Stimulated activated CD8-positive, alpha-beta memory T cell treated with anti-CD3 and anti-CD28 coated beads, Interleukin-7, amount 100 ng/mL, for 24 hours (primary cell): ENCODE results near the gene SAMD13.
A peak's percentile ranks its signal among the peaks of the same experiment; 100 is the strongest.
"Not testable (repeated sequence)": the region's sequence is repeated elsewhere in the genome, so short reads cannot be mapped to it uniquely, and the experiment has no call there.

ENCODE experiments used
- DNase-seq: peaks from one replicate; pipeline ENCODE4 v3.0.0-alpha.2; 2020; ENCODE audit warnings: low read depth

SAMD13 gene

GRCh38 chr1:84286071-84286470 lies 15.4 kb upstream of the SAMD13 start:
- no peak for DNase-seq

DNA sequence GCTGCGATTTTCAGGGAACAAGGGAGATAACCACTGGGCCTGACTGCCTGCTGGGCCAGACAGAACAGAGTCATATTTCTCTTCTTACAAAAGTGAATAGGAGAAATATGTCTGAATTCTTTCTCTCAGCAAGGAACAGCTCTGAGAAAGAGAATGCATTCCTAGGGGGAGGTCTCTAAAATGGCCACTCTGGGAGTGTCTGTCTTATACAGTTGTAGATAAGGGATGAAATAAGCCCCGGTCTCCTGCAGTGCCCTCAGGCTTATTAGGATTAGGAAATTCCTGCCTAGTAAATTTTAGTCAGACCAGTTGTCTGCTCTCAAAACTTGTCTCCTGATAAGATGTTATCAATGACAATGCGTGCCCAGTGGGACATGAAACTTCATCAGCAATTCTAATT lies 14.1 kb upstream of the SAMD13 start:
- DNase-seq = not testable (repeated sequence)

DNA sequence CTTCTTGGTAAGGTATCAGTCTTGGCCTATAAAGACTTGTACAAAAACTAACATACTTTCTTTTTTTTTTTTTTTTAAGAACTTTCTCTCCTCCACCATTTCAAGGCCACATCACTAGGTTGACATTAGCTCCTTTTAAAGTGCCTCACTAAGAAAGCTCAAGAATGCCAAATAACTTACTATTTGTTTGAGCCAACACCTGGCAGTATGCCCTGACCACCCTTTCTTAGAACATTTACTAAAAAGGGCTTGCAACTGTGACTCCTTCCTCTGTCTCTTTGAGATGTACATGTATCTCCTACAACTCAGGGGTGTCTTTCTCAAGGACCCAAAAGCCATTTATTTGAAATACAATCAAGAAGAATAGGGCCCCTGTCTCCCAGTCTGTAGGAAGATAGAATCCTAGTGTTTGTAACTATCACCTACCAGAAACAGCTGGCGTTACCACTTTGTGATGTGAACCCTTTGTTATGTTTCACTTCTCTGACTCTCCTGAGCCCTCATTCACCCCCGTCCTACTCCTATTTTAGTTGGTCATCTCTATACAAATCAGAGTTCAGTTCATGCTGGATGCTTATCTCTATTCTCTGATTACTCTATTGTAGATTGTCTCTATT lies 12.2 kb upstream of the SAMD13 start:
- no peak for DNase-seq

DNA sequence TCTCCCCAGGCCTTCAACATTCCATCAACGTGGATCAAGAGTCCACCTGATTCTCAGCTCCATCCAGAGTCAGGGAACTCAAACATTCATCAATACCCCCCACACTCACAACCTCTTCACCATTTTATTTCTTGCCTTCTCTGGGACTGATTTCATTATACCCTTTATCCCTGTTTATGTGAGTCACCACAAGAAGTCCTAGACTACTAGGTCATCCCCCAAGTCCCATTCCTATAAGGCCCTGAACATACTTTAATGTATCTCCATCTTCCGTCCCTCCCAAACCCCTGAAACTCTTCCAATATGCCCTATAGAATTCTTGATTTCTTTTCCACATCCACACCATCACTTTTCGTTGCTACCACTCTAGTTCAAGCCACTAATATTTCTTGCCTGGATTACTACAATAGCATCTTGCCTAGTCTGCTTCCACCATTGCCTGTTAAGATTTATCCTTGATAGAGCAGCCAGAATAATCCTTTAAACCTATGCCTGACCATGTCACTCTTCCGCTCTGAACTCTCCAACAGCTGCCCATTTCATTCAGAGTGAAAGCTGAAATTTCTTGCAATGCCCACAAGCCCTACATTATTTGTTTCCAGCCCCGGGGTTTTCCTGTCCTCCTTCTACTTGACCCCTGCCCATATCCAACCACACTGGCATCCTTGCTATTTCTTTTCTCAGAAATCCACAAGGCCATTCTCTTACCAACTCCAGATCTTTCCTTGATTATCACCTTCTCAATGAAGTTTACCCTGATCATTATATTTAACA lies 9.4 kb upstream of the SAMD13 start:
- DNase-seq = no peak

DNA sequence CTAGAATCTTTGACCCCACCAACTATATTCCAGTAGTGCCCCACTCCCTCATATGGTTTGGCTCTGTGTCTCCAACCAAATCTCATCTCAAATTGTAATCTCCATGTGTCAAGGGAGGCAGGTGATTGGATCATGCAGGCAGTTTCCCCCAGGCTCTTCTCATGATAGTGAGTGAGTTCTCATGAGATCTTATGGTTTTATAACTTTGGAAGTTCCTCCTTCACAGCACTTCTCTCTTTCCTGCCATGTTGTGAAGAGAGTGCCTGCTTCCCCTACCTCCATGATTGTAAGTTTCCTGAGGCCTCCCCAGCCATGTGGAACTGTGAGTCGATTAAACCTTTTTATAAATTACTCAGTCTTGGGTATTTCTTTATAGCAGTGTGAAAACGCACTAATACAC lies 7.7 kb upstream of the SAMD13 start:
- no peak for DNase-seq

GRCh38 chr1:84294751-84295150 lies 6.8 kb upstream of the SAMD13 start:
- DNase-seq = no peak

GRCh38 chr1:84297546-84298244 lies 3.8 kb upstream of the SAMD13 start:
- no peak for DNase-seq

DNA sequence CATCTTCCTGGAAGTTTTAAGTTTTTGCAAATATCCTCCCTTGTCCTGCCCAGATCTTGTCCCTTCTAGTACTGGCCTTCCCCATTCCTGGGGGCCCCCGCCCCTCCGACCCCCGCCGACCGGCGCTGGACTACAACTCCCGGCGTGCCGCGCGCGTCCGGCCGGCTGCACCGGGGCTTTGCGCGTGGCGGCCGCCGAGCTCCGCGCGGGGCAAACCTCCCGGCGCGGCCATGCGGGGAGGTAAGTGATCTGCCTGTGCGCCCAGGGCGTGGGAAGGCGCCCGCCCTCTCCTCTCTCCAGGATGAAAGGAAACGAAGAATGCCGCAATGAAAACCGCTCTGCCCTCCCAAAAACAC lies 3.2 kb upstream of the SAMD13 start:
- peak; percentile 9 for DNase-seq

DNA sequence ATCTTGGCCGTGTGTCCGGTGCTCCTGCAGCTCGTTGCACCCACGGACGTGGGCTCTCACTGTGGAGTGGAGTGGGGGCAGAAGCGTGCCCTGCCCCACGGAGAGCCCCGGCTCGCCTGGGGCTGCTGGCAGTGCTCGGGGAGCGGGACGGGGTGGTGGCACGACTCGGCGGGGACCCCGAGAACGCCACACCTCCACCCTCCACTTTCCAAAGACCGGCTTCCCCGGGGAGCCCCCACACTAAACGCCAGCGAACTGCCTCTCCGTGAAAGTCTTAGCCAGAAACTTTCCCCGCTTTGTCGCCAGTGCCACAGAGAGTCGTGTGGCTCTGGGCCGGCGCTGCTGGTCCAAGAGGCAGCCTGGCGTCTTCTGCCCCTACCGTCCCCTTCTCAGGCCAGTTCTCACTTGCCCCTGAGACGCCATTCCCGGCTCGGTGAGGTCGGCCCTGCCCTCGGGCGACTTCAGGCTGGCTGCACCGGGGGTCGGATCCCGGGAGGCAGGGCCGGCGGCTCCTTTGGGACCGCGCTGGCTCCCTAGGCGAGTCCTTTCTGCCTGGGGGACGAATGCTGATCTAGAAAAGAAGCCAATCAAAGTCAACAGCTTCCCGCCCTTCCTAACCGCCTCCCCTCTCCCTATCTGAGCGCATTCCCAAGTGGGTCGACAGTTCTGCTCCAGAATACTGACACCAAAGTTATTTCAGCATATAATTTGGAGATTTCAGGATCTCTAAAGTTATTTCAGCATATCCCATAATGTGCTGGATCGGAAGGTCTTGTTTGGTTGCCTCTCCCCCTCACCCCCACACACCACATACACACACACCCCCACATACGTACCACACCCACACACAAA lies 2.6 kb upstream of the SAMD13 start:
- DNase-seq = no peak

DNA sequence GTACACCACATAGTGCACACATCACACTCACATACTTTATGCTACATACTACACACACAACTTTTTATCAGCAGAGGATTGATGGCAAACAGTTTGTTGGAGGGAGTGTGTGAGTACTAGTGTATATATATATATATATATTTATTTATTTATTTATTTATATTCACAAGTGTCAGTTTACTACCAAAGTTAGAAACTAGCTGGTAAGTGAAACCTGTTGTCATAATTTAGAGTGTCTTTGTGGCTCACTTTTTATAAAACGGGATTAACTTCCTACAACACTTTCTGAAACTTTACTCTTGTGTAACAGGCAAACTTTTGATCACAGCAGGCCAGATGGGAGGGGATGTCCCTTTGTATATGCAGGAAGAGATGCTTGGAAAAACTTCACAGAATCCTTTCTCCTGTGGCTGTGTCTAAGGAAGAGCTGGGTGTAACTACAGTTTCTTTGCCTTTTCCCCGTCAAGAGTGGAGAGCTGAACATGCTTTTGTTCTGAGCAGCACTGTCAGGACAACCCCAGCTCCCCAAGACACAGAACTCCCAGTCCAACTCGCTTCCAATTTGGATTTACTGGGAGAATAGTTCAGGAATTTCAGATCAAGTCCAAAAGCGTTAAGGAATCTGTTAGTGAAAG lies 1.9 kb upstream of the SAMD13 start:
- DNase-seq = no peak

GRCh38 chr1:84300501-84300900 lies 1.0 kb upstream of the SAMD13 start:
- DNase-seq = no peak

GRCh38 chr1:84301785-84302385 lies 377 bp downstream of the SAMD13 start:
- DNase-seq = no peak

DNA sequence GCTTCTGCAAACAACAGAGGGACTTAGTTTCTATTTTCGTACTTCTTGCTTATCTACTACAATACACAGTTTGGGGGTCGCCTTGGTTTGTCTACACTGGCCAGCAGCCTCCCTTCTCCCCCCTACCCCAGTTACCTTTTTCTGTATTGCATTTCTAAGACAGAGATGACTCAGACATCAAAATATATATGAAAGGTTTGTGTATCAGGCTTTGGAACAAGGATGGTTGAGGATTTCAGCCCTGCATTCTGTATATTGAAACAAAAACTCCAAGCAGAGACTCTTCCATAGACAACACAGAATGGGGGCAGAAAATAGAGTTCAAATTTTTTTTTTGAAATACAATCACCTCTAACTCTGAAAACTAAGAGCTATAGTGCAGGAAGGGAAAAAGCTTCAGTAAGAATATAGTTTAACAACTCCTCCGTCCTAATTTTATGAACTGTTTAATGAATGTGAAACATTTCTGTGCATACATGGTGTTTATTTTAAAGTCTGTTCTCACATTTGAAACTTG lies 1.9 kb downstream of the SAMD13 start:
- DNase-seq = no peak

GRCh38 chr1:84307398-84307797 lies 5.9 kb downstream of the SAMD13 start:
- no peak for DNase-seq

- DNase-seq = no peak
Measured at GRCh38 chr1:84311296-84311695, 9.8 kb downstream of the SAMD13 start.

DNA sequence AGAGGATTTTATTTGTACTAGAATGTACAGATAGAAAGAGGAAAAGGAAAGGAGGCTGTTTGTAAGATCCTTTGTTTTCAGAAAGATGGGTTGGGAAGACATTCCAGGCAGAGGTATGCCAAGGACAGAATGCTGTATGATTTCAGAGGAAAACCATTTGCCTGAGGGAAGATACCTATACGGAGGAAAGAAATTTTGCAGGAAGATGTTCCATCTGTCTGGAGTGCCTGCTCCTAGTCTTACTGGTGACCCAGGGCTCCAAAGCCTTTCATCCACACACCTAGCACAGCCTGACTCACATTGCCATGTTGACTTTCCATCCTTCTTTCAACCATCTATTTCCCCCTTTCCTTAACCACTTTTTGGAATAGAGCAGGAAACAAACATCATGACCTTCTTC lies 18.2 kb downstream of the SAMD13 start:
- no peak for DNase-seq

- no peak for DNase-seq
Measured at GRCh38 chr1:84327830-84328229, 26.3 kb downstream of the SAMD13 start.

DNA sequence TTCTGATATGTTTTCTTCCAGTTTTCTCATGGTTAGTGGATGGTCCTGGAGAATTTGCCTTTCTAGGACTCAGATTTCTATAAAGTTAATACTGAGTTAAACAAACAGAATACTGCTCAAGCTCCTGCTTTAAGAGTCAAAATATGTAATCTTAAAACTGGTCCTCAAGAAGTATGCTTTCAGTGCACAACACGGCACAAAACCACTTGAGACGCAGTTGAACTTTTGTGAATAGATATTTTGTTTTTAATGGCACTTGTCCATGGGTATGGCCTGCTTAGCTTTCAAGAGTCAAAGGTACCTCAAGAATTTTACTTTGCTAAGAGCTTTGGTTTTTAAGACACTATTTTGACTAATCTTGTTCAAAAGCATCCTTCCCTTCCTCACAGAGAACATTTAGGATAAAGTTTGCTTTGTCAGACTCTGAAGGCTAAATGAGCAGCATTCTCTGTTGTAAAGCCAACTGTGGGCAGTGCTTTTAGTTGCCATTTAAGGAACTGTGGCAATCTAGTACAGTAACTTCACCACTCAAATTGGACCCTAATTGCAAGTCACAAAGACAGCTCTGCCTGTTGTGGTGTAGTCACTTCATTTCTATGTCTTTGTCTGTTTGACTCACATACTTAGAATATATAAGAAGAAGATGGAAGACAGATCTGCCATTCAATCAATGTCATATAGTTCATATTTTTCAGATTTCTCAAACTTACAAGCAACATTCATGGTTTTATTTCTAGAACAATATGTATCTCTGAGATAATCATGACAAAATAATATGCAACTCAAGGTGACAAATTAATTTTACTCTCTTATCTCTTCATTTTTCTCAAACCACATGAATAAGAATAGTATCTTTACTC lies 28.8 kb downstream of the SAMD13 start:
- no peak for DNase-seq

DNA sequence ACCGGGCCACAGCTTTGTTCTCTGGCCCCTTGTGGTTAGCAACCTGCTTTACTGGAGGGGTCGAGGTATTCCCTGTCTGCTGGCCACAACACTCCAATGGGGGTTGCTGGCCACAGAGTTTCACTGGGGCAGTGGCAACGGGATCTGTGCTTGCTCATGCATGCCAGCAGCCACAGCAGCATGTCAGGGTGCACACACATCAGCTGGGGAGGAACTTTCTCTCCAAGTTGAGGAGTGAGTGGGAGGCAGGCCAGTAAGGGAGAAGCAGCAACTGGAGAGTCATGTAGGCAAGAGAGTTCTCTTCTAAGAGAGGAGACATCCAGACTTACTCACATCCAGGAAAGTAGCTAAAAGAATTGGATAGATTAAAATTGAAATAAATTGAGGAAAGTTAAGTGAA lies 38.0 kb downstream of the SAMD13 start:
- DNase-seq = no peak

DNA sequence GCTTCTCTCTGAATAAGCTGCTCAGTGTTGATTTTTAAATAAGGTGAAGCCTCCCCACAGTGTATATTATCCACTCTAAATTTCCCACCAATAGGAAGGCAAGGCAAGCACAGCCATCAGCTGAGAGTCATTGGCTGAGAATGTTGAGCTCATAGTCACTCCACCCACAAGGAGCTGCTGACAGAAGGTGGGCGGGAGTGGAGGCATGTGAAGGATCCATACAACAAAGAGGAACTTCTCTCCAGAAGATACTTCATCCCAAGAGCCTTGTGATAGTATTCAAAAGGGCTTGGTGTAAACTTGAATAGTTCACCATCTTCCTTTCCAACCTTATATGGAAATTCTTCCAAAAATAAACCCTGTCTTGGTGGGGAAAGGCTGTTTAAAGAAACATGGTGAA lies 42.8 kb downstream of the SAMD13 start:
- DNase-seq = no peak
